Limb (tissue), 2 donors: Measurements from ENCODE around the gene BTG4.

Source experiments
- DNase-seq, 2 donors: peaks; one replicate each; pipeline ENCODE4 v3.0.0-alpha.2; 2016; ENCODE audit errors: extremely low spot score in 2 of 2

Gene BTG4

DNA sequence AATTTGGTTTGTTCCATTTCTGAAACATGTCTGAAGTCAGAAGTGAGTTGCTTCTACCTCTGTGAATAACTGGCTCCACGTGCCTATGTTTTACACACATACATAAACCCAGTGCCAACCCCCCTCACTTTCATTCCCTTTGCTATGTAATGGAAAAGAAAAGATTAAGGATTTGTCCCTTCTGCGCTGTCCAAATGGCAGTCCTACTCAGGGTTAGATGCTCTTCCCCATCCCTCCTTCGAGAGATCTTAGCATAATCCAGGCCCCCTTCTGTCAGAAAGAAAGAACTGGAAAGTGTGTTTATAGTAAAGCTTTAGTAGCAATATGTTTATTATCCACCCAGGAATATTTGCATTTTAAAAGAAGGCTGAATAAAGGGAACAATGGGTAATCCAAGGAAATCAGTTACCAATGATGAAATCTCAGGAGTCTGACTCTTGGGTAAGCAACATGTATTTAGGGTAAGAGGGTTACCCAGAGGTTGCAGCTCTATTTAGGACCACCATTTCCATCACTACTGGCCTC lies 25.2 kb upstream of the BTG4 start:
- DNase-seq, result no peak

DNA sequence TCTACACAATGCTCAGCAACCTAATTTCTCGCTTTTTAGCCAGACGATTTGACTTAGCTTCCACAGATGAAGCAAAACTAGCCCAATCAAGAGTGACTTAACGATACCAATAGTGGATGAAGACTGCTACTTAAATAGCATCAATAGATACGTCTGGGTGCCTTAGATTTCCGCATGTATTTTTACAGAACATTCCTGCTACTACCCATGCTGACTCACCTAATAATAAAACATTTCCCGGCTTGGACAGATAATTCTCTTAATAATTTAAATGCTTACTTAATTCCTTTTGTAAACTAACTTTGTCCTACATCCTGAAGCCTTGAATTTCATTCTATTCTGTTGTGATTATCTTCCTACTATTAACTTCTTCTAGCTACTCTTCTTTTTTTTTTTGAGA lies 23.1 kb upstream of the BTG4 start:
- DNase-seq, result no peak

DNA sequence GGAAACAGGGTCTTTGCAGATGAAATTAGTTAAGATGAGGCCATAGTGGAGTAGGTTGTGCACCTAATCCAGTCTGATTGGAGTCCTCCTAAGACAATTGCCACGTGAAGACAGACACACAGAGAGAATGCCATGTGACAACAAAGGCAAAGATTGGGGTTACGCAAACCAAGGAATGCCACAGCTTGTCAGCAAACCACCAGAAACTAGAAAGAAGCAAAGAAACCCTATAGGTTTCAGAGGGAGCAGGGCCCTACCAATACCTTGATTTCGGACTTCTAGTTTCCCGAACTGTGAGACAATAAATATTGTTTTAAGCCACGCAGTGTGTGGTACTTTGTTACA lies 20.2 kb upstream of the BTG4 start:
- no peak for DNase-seq

DNA sequence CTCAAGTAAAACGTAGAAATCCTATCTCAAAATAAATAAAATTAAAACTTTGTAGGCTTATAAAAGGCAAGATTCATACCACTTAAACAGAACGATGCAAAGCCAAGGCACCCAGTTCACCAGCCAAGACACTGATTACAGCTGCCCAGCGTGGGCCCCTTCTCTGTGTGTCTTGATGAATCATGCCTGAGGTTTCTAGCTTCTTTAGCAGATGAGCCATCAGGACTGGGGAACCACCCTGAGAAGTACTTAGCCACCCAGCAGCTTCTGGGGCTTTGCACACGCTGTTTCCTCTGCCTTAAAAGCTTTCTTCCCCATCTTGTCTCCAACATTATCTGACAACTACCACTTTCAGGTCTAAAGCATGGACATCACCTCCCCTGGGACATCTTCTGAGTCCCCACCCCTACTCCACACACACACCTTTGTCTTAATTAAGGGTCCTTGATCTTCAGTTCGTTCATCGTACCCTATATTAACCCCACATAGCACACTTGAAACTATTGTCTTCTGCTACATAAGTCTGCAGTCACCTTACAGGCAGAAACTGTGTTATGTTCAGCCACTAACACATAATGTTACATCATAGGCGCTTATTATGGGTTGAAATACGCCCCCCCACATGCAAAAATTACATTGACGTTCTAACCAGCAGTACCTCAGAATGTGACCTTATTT lies 19.6 kb upstream of the BTG4 start:
- DNase-seq, result no peak

DNA sequence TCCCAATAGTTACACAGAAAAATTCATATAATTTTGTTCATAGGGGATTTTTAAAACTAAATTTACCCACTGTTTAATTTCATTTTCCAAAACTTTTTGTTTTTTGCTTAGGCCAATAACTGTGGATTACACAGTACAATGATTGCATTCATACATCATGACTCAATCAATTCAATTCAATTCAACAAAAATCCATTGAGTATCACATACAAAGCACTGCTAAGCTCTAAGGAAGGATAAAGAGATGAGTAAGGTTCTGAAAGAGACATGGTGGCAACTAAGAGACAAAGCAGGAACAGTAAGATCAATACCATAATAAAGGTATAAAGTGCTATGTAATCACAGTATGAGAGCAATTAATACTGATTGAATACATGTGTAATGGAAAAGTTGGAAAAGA lies 18.9 kb upstream of the BTG4 start:
- DNase-seq, result no peak

DNA sequence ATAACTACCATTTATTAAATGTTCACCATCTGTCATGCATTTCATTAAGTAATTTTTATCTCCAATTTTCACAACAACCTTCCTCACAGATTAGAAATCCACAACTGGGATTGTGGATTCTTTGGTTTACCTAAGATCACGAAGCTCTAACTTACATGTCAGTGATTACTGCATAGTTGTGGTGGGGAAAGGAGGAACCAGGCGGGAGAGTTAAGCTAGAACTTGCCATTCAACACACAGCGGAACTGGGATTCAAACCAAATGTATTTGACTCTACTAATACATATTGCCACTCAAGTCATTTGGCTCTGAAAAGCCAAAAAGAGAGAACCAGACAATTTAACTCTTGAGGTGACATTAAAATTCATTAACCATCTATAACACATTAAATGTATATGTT lies 17.9 kb upstream of the BTG4 start:
- no peak for DNase-seq

DNA sequence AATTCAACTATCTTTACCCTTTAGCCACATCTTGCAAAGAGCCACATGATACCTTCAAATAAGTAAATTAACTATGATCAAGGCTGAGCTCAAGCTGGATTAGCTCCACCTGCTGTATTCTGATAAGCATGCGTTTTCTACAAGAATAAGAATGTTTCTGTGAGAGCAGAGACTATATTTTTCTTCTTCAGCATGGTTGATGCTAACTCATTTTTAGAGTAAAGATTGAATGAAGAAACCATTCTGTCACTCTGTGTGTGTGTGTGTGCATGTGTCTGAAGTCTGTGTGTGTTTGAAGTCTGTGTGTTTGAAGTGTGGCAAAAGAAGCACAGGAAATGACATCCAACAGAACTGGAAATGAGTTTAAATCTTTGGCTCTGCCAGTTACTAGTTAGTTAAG lies 16.4 kb upstream of the BTG4 start:
- DNase-seq, result no peak

DNA sequence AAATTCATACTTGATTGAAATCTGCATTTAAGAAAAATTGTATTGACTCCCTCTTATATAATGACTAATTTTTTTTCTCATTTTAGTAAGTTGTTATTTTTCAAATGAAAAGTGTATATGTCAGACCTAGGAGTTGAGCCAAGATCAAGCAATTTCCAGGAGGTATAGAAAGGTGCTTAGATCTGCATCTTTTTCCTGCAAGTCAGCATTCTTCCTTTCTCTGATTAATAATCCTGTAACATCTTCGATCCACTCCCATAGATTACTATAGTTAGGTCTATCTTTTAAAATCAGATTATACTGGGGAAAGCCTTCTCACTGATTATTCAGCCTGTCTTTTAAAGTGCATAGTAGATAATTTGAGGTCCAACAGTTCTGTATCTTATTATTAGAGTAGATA lies 15.1 kb upstream of the BTG4 start:
- no peak for DNase-seq

DNA sequence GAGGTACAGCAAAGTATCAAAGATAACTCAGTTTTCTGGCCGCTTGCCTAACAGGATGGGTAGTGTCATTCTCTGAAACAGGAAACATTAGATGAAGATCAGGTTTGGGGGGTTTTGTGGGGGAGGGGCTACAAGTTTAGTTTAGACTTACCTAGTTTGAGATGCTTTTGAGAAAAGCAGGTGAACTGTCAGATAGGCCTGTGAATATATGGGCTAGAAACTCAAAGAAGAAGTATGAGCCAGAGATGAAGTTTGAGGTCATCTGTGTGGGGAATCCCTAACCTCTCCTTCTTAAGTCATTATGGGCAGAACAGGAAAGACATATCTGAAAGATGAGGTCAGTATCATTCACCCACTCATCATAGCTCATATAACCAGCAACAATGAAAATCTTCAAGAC lies 14.3 kb upstream of the BTG4 start:
- DNase-seq, result no peak

DNA sequence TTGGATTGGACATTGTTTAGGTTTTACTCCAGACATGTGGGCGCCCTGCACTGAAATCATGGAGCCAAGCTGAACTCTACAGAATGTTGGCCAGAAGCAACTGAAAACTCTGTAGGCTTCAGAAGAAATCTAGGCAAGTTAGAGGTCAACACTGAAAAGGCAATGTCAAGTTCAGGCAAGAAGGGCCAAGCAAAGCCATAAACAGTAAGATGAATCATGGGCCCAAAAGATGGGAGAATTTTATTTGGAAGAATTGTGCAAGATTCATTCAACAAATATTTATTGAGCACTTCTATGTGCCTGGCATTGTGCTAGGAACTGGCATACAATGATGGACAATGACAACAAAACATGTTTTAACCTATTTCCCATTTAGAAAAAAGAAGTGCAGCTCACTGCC lies 13.3 kb upstream of the BTG4 start:
- no peak for DNase-seq

DNA sequence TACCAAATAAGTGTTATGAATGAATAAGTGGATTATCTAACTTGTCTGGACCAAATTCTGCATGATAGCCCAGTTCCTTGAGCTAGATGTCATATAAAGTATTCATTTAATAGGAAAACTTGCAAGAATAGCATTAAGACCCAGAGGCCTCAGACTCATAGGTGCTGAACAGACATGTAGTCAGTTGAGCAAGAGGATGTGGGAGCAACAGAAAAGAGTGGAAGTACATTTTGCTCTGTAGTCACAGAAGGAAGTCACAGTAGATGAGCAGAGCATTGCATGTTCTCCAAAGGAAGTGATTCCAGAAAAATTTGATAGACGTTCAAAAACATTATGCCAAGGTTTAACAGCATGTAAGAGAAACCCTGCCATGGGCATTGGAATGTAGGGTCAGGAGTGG lies 11.9 kb upstream of the BTG4 start:
- DNase-seq, result no peak

DNA sequence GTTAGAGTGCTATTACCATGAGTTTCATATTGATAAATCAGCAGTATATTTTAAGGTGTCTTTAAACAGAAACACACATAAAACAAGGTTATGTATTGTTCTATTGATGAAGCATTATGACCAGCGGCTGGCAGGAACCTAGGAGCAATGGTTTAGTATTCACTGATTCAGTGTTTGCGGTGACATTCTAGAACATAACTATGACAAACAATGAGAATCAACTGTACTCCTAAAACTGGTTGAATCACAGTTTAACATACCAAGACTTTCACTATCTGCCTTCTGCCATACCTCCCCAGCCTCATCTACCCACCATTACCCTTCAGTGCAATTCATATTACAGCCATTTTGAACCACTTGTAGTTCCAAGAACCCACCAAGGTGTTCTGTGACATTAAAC lies 11.2 kb upstream of the BTG4 start:
- no peak for DNase-seq

DNA sequence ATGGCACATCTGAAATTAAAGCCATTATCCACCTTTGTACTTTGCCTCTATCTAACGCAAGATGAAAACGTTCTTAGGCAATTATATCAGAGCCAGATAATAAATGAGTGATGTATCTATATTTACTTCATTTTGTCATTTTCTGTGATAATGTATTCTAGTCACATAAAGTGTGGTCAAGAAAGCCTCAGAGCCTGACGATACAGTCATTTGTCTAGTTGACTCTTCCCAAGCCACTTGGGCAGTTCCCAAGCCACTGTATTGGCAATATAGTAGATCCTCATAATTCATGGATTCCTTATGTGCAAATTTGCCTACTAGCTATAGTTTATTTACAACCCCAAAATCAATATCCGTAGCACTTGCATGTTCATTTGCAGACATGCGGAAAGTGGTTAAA lies 10.2 kb upstream of the BTG4 start:
- no peak for DNase-seq

DNA sequence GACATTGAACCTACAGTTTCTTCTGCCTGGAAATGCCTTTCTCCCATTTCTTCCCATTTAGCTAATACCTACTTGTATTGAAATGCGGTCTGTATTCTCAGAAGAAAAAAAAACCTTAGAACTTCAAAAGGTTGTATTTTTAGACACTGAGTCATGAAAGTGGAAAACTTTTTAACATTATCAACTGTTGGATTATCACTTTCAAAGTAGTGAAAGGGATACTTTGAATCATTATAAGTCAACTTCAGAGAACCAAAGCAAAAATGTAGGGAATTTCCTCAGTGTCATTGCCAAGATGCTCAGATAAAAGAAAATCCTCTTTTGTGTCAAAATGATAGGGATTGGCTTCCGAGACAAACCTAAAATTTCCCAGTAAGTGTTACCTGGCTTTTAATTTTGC lies 8.9 kb upstream of the BTG4 start:
- DNase-seq, result no peak

DNA sequence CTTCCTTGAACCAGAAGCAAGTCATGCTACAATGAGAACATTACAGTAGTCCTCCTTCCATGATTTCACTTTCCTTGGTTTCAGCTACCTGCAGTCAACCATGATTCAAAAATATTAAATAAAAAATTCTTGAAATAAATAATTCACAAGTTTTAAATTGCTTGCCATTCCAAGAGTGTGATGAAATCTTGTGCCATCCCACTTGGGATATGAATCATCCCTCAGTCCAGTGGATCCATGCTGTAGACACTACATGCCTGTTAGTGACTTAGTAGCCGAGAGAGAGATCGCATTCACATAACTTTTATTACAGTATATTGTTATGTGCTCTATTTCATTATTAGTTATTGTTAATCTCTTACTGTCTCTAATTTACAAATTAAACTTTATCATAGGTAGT lies 8.4 kb upstream of the BTG4 start:
- no peak for DNase-seq

DNA sequence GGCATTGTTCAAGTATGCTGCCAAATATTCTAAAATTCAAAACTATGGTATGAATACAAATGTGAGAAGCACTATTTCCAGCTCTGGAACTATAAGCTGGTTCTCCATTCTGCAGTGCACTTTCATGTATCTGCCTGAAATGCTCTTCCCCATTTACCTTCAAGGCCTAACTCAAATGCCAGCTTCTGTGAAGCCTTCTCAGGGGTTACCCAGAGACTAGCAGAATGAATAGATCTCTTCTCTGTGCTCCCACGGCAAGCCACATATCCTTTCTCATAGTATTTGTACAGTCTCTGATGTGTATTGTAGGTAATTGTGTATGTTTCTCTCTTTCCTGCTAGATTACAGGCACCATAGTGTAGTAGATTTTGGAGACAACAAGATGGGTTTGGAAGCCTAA lies 6.5 kb upstream of the BTG4 start:
- DNase-seq, result no peak

DNA sequence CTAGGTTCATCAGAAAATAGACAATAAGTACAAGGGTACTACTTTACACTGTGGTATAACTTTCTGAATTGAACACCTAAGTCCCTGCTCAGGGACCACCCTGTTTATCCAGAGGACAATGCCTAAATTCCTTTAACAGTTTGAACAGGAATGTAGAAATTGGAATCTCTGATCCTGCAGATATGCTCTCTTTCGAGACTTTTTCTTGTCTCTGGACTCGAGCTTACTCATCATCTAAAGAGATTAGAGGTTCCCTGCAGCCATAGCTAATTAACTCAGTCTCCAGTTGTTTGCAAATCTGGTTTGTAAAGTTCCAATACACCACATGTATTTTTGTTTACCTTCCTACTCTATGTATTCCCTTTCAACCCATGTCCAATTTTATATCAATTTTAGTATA lies 3.4 kb upstream of the BTG4 start:
- DNase-seq, result no peak

DNA sequence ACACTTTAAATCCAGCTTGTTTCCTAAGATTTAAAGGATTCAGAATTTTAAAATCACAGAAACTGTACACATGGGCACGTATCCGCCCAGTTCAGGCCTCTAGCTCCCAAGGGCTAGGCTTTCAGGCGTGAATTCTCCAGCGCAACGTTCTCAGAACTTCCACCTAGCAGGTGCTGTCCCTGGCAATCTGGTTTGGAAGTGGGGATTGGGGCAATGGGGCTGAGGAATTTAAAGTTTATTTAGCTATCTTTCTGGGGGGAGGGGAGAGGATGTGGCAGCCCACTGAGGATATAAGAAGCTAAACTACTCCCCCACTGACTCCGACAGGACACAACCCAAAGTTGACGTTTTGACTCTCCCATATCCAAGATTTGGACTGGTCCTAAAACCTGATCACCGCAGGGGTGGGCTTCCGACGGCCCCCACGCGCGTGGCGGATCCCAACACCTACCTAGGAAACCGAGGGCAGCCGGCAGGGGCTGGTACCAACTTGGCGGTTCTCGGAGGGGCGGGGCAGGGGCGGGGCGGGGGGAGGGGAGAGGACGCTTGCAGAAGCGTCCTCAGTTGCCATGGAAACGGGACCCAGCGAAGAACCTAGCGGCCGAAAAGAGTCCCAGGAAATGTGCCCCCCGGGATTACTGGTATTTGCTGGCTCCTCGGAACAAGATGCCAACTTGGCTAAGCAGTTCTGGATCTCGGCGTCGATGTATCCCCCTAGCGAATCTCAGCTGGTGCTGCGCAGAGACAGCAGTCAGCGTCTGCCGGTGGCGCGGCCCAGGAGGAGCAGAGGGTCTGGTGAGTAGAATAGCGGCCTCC lies 2.2 kb upstream of the BTG4 start, which contains the start of gene HOATZ:
Gene HOATZ (plus strand): TSS at position 563 of the 816 bp plus-strand sequence. CDS start 7 bp downstream, at position 570.
- peak; percentile 4 to 57 for DNase-seq

DNA sequence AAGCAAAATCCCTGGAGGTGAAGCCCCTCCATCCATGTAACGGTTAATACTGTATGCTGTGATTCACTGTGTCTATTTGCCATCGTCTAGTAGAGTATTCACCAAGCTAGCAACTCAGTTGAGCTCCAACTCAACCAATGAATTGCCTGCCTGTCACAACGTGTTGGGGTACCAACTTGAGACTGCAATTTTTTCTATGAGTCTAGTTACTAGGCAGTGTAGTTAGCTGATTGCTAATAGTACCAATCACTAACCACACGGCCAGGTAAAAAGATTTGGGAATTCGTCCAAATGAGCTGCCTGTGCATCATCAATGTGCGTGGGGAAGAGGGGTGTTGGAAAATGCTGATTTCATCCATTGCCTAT lies 1.0 kb upstream of the BTG4 start:
- no peak for DNase-seq

DNA sequence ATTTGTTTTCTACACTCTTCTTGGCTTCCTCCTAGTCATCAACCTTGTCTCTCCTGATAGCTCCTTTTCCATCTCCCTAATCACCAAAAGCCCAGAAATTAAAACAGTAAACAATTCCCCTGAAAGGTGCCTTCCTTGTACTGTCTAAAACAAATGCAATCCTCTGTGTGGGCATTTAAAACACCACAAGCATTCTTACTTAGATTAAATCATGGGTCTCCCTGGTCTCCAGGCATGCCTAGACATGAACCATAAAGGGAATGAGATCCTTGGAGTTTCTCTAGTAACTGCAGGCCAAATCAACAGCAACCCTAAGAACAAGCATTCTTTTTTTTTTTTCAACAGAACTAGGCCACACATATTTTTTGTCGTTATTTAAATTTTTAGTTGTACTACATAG lies 1.9 kb downstream of the BTG4 start:
- no peak for DNase-seq

DNA sequence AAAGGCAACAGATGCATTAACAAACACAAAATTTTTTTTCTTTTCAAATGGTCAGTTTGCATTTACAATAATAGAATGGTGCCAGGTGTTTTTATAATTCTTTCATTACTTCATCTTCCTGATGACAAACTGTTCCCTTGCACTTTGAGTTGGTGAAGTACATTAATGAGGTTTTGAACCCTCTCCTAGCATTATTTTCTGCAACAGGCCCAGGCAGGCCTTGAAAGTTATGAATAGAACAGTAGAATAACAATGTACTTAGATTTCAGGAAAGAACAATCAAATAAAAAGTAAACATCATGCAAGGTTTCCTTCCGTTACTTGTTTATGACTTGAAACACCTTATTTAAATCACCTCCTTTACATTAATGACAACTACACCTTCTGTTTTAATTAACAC lies 9.6 kb downstream of the BTG4 start:
- DNase-seq, result no peak

DNA sequence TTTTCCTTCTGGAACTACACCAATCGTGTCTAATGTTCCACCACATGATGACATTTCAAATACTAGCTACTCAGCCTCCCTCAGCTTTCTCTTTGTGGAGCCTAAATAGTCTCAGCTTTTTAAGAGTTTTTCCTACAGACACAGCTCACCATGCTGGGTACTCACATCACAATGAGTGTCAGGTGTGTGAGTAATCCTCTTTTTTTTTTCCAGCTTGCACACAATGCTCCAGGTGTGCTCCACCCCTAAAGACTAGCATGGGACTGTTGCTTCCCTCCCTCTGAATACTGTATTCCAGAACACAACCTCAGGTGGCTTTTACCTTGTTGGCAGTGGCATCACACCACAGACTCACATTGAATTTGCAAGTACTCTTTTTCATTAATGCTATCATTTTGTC lies 11.7 kb downstream of the BTG4 start:
- DNase-seq, result no peak

DNA sequence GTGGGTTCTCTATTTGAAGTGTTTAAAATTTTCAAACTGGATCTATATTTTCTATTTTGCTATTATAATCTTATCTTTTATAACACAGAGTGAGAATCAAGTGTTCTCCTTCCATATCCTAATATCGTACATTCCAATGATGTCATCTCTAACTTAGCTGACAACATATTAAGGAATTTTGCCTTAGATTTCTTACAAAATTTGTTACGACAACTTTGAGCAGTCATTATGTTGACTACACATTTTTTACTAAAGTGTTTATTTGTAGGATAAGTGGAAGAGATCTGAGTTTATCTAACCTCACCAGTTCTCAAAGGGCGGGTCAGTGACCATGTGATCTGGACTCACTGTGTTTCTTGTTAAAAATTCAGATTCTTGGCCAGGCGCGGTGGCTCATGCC lies 12.7 kb downstream of the BTG4 start:
- DNase-seq, result no peak
